ENCODE measurements around the gene KLF13.

Gene KLF13

GRCh38 chr15:31408724-31409123 lies 82.1 kb downstream of the KLF13 start:
- Histone ChIP-seq H3K4me3 (ENCODE audit: low read length) (no peak overlapping the region), H3K4ac (ENCODE audit: low read depth, low read length) (no peak overlapping the region), H4K8ac (ENCODE audit: low read depth, low read length) (no peak overlapping the region), H3K79me2 (ENCODE audit: control insufficient read depth, insufficient read depth, low read length) (no peaks in the 10 kb centered on the region), H2BK120ac (ENCODE audit: low read depth, low read length) (no peak overlapping the region), H3K4me1 (ENCODE audit: control insufficient read depth, low read depth, low read length) (no peaks in the 10 kb centered on the region), H3K9ac (ENCODE audit: low read length) (no peak overlapping the region), H3K36me3 (ENCODE audit: control insufficient read depth, insufficient read depth, low read length) (no peaks in the 10 kb centered on the region), H3K27me3 (ENCODE audit: insufficient read depth, low read length, poor library complexity) (no peaks in the 10 kb centered on the region), H3K56ac (ENCODE audit: low read length) (no peak overlapping the region), H2BK15ac (replicated peaks; ENCODE audit: low read depth) (no peak overlapping the region), H2AK5ac (ENCODE audit: low read length) (no peak overlapping the region), H4K5ac (ENCODE audit: low read length) (no peak overlapping the region), H3K18ac (ENCODE audit: low read length) (no peak overlapping the region), H3K79me1 (ENCODE audit: low read length) (no peaks in the 10 kb centered on the region), H3K4me2 (ENCODE audit: low read length) (no peak overlapping the region), H3K23ac (ENCODE audit: low read length) (no peak overlapping the region), H3K27ac (ENCODE audit: low read depth, low read length) (no peak overlapping the region), H2BK5ac (ENCODE audit: low read length) (no peak overlapping the region)
- DNase-seq, result no peak
- no CpG with 5 or more reads among the region's 3 CpGs for WGBS (ENCODE audit: extremely low coverage, insufficient coverage, low lambda C conversion rate)

- Histone ChIP-seq H3K36me3 (ENCODE audit: control insufficient read depth, insufficient read depth, low read length) (no peaks in the 10 kb centered on the region), H2BK5ac (ENCODE audit: low read length) (no peak overlapping the region), H2BK15ac (replicated peaks; ENCODE audit: low read depth) (no peak overlapping the region), H3K4me1 (ENCODE audit: control insufficient read depth, low read depth, low read length) (no peaks in the 10 kb centered on the region), H3K18ac (ENCODE audit: low read length) (no peak overlapping the region), H3K79me2 (ENCODE audit: control insufficient read depth, insufficient read depth, low read length) (no peaks in the 10 kb centered on the region), H3K27ac (ENCODE audit: low read depth, low read length) (no peak overlapping the region), H4K8ac (ENCODE audit: low read depth, low read length) (no peak overlapping the region), H2AK5ac (ENCODE audit: low read length) (no peak overlapping the region), H3K4me2 (ENCODE audit: low read length) (no peak overlapping the region), H3K56ac (ENCODE audit: low read length) (no peak overlapping the region), H4K5ac (ENCODE audit: low read length) (no peak overlapping the region), H3K4ac (ENCODE audit: low read depth, low read length) (no peak overlapping the region), H3K23ac (ENCODE audit: low read length) (no peak overlapping the region), H3K4me3 (ENCODE audit: low read length) (no peak overlapping the region), H2BK120ac (ENCODE audit: low read depth, low read length) (no peak overlapping the region), H3K9ac (ENCODE audit: low read length) (no peak overlapping the region), H3K79me1 (ENCODE audit: low read length) (no peaks in the 10 kb centered on the region), H3K27me3 (ENCODE audit: insufficient read depth, low read length, poor library complexity) (no peaks in the 10 kb centered on the region)
- DNase-seq, result no peak
- no CpG with 5 or more reads among the region's 2 CpGs for WGBS (ENCODE audit: extremely low coverage, insufficient coverage, low lambda C conversion rate)
These were observed 82.5 kb downstream of the KLF13 start for GRCh38 chr15:31409171-31409570.

- Histone ChIP-seq H2BK15ac (replicated peaks; ENCODE audit: low read depth) (no peak overlapping the region), H4K5ac (ENCODE audit: low read length) (no peak overlapping the region), H3K36me3 (ENCODE audit: control insufficient read depth, insufficient read depth, low read length) (no peaks in the 10 kb centered on the region), H2BK5ac (ENCODE audit: low read length) (no peak overlapping the region), H3K56ac (ENCODE audit: low read length) (no peak overlapping the region), H2AK5ac (ENCODE audit: low read length) (no peak overlapping the region), H3K79me1 (ENCODE audit: low read length) (no peaks in the 10 kb centered on the region), H3K4me1 (ENCODE audit: control insufficient read depth, low read depth, low read length) (no peaks in the 10 kb centered on the region), H3K18ac (ENCODE audit: low read length) (no peak overlapping the region), H4K8ac (ENCODE audit: low read depth, low read length) (no peak overlapping the region), H2BK120ac (ENCODE audit: low read depth, low read length) (no peak overlapping the region), H3K79me2 (ENCODE audit: control insufficient read depth, insufficient read depth, low read length) (no peaks in the 10 kb centered on the region), H3K4me2 (ENCODE audit: low read length) (no peak overlapping the region), H3K27ac (ENCODE audit: low read depth, low read length) (no peak overlapping the region), H3K27me3 (ENCODE audit: insufficient read depth, low read length, poor library complexity) (no peaks in the 10 kb centered on the region), H3K9ac (ENCODE audit: low read length) (no peak overlapping the region), H3K23ac (ENCODE audit: low read length) (no peak overlapping the region), H3K4me3 (ENCODE audit: low read length) (no peak overlapping the region), H3K4ac (ENCODE audit: low read depth, low read length) (no peak overlapping the region)
- no peak for DNase-seq
- no CpG with 5 or more reads among the region's 2 CpGs for WGBS (ENCODE audit: extremely low coverage, insufficient coverage, low lambda C conversion rate)
These were observed 86.2 kb downstream of the KLF13 start for GRCh38 chr15:31412824-31413223.

GRCh38 chr15:31415201-31415600 lies 88.6 kb downstream of the KLF13 start:
- Histone ChIP-seq H3K27me3 (ENCODE audit: insufficient read depth, low read length, poor library complexity) (no peaks in the 10 kb centered on the region), H3K36me3 (ENCODE audit: control insufficient read depth, insufficient read depth, low read length) (no peaks in the 10 kb centered on the region), H3K9ac (ENCODE audit: low read length) (no peak overlapping the region), H3K18ac (ENCODE audit: low read length) (no peak overlapping the region), H4K8ac (ENCODE audit: low read depth, low read length) (no peak overlapping the region), H3K23ac (ENCODE audit: low read length) (no peak overlapping the region), H4K5ac (ENCODE audit: low read length) (no peak overlapping the region), H3K4ac (ENCODE audit: low read depth, low read length) (no peak overlapping the region), H3K27ac (ENCODE audit: low read depth, low read length) (no peak overlapping the region), H3K4me1 (ENCODE audit: control insufficient read depth, low read depth, low read length) (no peaks in the 10 kb centered on the region), H3K79me2 (ENCODE audit: control insufficient read depth, insufficient read depth, low read length) (no peaks in the 10 kb centered on the region), H2BK120ac (ENCODE audit: low read depth, low read length) (no peak overlapping the region), H3K4me2 (ENCODE audit: low read length) (no peak overlapping the region), H3K79me1 (ENCODE audit: low read length) (no peaks in the 10 kb centered on the region), H2BK5ac (ENCODE audit: low read length) (no peak overlapping the region), H2AK5ac (ENCODE audit: low read length) (no peak overlapping the region), H3K4me3 (ENCODE audit: low read length) (no peak overlapping the region), H2BK15ac (replicated peaks; ENCODE audit: low read depth) (no peak overlapping the region), H3K56ac (ENCODE audit: low read length) (no peak overlapping the region)
- no peak for DNase-seq
- WGBS (ENCODE audit: extremely low coverage, insufficient coverage, low lambda C conversion rate), result no CpG with 5 or more reads among the region's 1 CpG

- no peaks in the 10 kb centered on the region for H3K79me2 ChIP-seq (ENCODE audit: control insufficient read depth, insufficient read depth, low read length)
- no peak overlapping the region for H3K4me2 ChIP-seq (ENCODE audit: low read length)
- H3K27ac ChIP-seq (ENCODE audit: low read depth, low read length), result no peak overlapping the region
- H3K79me1 ChIP-seq (ENCODE audit: low read length), result no peaks in the 10 kb centered on the region
- no peak overlapping the region for H3K9ac ChIP-seq (ENCODE audit: low read length)
- no CpG with 5 or more reads among the region's 3 CpGs for WGBS (ENCODE audit: extremely low coverage, insufficient coverage, low lambda C conversion rate)
- H2AK5ac ChIP-seq (ENCODE audit: low read length), result no peak overlapping the region
- H3K4ac ChIP-seq (ENCODE audit: low read depth, low read length), result no peak overlapping the region
- H2BK15ac ChIP-seq (replicated peaks; ENCODE audit: low read depth), result no peak overlapping the region
- no peak overlapping the region for H4K5ac ChIP-seq (ENCODE audit: low read length)
- H3K27me3 ChIP-seq (ENCODE audit: insufficient read depth, low read length, poor library complexity), result no peaks in the 10 kb centered on the region
- H2BK120ac ChIP-seq (ENCODE audit: low read depth, low read length), result no peak overlapping the region
- no peak for DNase-seq
- H3K36me3 ChIP-seq (ENCODE audit: control insufficient read depth, insufficient read depth, low read length), result no peaks in the 10 kb centered on the region
- H4K8ac ChIP-seq (ENCODE audit: low read depth, low read length), result no peak overlapping the region
- no peak overlapping the region for H3K18ac ChIP-seq (ENCODE audit: low read length)
- no peak overlapping the region for H3K23ac ChIP-seq (ENCODE audit: low read length)
- H2BK5ac ChIP-seq (ENCODE audit: low read length), result no peak overlapping the region
- no peaks in the 10 kb centered on the region for H3K4me1 ChIP-seq (ENCODE audit: control insufficient read depth, low read depth, low read length)
- no peak overlapping the region for H3K56ac ChIP-seq (ENCODE audit: low read length)
- no peak overlapping the region for H3K4me3 ChIP-seq (ENCODE audit: low read length)
These were observed 93.2 kb downstream of the KLF13 start for GRCh38 chr15:31419820-31420219.

- Histone ChIP-seq H3K27ac (ENCODE audit: low read depth, low read length) (no peak overlapping the region), H2AK5ac (ENCODE audit: low read length) (no peak overlapping the region), H3K27me3 (ENCODE audit: insufficient read depth, low read length, poor library complexity) (no peaks in the 10 kb centered on the region), H4K5ac (ENCODE audit: low read length) (no peak overlapping the region), H4K8ac (ENCODE audit: low read depth, low read length) (no peak overlapping the region), H3K23ac (ENCODE audit: low read length) (no peak overlapping the region), H2BK15ac (replicated peaks; ENCODE audit: low read depth) (no peak overlapping the region), H2BK5ac (ENCODE audit: low read length) (no peak overlapping the region), H3K18ac (ENCODE audit: low read length) (no peak overlapping the region), H3K4ac (ENCODE audit: low read depth, low read length) (no peak overlapping the region), H3K4me3 (ENCODE audit: low read length) (no peak overlapping the region), H2BK120ac (ENCODE audit: low read depth, low read length) (no peak overlapping the region), H3K56ac (ENCODE audit: low read length) (no peak overlapping the region), H3K79me2 (ENCODE audit: control insufficient read depth, insufficient read depth, low read length) (no peaks in the 10 kb centered on the region), H3K4me1 (ENCODE audit: control insufficient read depth, low read depth, low read length) (no peaks in the 10 kb centered on the region), H3K9ac (ENCODE audit: low read length) (no peak overlapping the region), H3K79me1 (ENCODE audit: low read length) (no peaks in the 10 kb centered on the region), H3K4me2 (ENCODE audit: low read length) (no peak overlapping the region), H3K36me3 (ENCODE audit: control insufficient read depth, insufficient read depth, low read length) (no peaks in the 10 kb centered on the region)
- WGBS (ENCODE audit: extremely low coverage, insufficient coverage, low lambda C conversion rate), result no CpG with 5 or more reads among the region's 1 CpG
- no peak for DNase-seq
These were observed 100.8 kb downstream of the KLF13 start for GRCh38 chr15:31427411-31427810.

Data from mesendoderm (in vitro differentiated cells).